GM19099 (cell line): ENCODE results near the gene UBE2O.

ENCODE experiments used
- POLR2A ChIP-seq: IDR thresholded peaks from 3 replicates; pipeline ENCODE4 v1.6.1; 2011; ENCODE audit warnings: low read depth; ENCODE audit not compliant: insufficient read length; ENCODE audit errors: extremely low read depth

The UBE2O gene

DNA sequence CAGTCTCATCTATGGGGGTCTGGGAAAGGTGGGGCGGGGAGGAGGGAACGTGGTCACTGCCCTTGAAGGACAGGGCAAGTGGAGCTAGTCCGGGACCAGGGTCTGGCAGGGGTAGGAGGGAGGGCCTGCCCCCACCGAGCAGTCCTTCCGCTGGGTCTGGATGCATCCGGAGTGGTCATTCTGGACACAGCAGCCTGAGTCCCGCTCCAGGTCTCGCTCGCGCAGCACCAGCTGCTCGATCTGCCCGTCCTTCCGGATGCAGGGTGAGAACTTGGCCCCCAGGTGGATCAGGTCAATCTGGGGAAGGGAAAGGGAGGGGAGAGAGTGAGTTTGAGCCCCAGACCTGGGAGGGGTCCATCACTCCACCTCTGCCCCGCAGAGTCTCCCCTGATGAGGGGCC, 21.3 kb upstream of the UBE2O start:
- no peak for TF ChIP-seq POLR2A

DNA sequence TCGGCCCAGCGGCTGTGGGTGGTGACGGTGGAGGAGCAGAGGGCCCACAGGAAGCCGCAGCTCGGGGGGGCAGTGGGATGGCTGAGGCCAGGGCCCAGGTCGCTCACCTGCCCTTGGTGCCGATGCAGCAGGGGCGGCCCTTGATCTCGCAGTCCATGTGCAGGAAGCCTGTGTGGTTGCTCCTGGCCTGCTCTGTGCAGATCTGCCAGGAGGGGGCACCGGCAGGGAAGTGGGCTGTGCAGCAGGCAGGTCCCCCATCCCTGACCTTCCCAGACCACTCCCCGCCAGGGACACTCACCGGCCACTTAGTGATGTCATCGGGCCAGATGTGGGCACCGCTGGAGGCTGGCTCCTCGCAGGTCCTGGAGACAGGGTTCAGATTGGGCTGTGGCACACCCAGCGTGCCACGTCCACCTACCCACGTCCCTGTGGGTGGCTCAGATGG, 20.6 kb upstream of the UBE2O start:
- TF ChIP-seq POLR2A, result no peak

DNA sequence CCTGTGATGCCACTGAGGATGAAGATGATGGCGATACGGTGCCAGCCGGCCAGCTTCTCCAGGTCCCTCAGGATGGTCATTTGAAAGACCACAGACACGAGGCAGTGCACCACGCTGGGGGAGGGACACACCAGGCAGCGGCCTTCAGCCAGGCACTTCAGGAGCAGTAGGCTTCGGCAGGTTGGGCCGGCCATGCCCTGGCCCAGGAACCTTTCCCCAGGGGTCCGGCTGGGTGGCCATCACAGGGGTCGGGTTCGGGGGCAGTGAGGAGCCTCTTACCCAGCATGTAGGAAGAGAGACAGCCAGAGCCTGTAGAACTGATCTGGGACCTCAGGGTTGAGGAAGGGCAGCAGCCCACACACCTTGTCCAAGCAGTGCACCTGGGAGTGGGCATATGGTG, 19.8 kb upstream of the UBE2O start:
- no peak for TF ChIP-seq POLR2A

DNA sequence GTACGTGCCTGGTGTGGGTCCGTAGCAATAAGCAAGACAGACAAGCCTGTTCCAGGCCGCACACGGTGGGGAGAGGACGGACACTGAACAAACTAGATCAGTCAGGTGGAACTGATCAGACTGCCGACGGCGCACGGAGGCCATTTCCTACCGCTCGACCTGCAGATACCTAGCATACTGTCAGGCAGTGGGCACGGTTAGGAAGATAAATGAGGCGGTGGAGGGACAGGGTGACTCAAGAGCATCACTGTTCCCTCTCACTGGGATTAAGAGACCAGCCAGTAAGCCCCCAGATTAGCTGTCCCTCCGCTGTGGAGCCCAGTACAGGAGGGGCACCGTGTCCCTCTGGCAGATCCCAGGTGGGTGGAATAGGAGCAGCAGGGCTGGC, 19.3 kb upstream of the UBE2O start:
- no peak for TF ChIP-seq POLR2A

DNA sequence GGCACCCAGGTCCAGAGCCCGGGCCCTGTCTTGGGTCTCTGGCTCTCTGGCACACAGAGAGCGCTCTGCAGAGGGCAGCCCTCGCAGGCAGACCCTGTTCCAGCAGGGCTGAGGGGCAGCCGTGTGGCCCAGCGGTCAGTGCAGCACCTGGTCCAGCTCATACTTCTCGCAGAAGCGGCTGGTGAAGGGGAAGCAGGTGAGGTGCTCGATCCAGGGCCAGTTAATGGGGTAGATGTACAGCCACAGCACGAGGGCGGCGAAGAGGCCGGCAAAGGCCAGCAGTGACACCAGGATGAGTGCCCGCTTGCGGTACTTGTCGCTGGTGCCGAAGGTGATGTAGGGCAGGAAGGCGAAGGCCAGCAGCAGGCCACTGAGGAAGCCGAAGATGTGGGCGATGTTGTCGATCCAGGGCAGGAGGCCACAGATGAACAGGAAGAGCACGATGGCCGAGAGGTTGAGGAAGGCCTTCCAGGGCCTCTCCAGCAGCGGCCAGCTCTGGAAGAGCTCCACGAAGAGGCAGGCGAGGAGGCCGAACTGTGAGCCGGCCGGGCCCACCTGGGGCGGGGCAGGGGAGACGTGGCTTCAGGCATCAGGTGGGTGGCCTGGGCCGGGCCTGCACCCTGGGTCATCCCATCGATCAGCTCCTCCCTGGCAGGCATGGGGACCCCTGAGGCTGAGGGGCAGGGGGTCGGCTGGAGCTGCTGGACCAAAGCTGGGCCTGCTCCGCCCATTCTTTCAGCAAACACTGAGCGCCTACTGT, 18.7 kb upstream of the UBE2O start:
- no peak for TF ChIP-seq POLR2A

DNA sequence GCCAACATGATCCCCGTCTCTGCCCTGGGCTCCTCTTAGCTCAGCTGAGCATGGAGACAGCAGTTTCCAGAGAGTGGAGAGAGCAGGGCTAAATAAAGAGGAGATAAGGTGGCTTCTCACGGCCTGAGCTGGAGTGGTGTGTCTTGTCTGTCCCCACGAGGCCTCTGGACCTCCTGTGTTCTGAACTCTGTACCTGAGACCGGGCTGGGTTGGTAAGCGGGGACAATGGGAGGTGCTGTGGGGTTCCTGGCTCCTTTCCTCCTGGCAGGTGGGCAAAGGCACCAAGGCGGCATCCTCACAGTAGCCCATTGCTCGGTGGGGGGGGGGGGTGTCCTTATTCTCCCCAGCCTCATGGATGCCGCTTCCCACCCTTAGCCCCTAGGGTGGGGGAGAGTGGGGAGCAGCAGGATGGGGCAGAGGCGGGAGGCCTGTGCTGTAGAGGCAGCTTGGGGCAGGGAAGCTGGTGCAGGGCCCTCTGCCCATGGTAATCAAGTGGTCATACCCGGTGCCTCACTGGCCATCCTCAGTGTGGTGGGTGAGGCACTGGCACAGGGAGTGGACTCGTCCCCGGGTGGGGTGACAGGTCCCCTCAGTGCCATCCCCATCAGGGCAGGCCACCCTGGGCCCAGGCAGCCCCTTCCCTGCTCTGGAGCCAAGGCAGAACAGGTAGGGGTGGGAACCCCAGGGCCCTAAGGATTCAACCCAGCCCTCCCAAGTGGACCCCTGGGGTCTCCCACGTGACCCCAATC, 17.2 kb upstream of the UBE2O start:
- TF ChIP-seq POLR2A, result no peak

DNA sequence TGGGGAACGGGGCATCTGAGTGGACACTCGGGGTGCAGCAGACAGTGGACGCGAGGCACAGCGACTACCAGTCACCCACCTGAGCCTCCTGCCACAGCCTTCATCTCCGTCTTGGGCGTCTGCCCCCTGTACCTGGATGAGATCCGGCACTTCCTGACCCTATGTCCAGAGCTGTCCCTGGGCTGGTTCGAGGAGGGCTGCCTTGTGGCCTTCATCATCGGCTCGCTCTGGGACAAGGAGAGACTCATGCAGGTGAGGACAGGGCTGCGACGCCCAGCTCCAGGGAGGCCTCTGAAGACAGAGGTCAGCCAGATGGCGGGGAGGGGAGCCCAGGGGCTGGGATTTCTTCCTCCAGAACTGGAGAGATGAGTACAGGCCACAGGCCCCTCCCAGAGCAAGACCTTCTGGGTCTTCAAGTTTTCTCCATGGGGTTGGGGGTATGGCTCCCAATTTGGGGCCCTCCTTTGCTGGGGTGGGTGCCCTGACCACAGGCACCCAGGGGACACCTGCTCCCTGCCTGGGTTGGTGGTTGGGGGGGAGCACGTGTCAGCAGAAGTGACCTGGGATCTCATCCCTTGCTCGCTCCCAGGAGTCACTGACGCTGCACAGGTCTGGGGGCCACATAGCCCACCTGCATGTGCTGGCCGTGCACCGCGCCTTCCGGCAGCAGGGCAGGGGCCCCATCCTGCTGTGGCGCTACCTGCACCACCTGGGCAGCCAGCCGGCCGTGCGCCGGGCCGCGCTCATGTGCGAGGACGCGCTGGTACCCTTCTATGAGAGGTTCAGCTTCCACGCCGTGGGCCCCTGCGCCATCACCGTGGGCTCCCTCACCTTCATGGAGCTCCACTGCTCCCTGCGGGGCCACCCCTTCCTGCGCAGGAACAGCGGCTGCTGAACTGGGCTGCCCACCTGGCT, 16.4 kb upstream of the UBE2O start:
- TF ChIP-seq POLR2A, result no peak

DNA sequence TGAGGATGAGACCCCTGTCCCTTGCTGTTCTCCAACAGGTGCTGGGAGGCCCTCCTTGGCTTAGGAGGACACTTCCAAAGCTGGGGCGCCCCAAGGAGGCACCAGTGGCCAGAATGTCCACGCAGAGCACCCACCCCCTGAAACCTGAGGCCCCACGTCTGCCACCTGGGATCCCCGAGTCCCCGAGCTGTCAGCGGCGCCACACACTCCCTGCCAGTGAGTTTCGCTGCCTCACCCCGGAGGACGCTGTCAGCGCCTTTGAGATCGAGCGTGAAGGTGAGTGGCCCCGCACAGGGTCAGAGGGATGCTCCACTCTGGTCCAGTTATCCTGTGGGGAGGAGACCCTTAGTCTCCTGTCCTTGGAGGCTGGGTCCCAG, 15.7 kb upstream of the UBE2O start:
- no peak for TF ChIP-seq POLR2A

DNA sequence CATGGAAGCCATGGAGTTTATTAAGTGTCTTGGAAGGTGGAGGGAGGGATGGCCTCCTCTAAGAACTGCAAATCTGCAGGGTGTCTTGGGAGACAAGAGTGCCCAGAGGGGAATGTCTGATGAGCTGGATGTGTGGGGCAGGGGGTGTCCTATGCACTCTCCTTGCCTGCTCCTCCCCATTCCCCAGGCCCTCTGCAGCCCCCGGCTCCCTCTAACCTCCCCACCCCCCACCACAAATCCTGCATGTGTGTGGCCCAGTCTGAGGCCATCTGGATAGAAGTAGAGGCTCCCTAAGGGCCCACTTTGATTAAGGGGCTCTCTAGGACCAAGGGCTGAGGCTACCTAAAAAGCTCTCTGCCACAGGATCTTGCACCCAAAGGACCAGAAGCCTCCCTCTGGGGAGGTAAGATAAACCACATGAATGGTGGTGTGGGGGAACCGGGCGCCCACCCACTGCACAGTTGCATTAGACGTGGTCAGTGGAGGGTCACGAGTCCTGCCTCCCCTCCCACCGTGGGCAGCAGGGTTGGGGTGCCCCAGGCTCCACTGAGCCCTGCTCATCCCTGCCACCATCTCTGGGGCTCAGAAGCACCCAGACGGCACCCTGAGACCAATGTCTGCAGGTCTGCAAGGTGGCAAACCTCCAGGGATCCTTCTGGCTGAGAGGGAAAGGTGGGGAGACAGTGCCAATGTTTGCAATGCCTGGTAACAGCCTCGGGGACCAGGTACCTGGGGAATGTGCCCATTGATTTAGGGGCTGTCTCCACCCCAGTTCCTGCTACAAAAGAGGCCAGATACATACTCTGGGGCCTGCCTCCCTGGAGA, 15.1 kb upstream of the UBE2O start:
- TF ChIP-seq POLR2A, result no peak

DNA sequence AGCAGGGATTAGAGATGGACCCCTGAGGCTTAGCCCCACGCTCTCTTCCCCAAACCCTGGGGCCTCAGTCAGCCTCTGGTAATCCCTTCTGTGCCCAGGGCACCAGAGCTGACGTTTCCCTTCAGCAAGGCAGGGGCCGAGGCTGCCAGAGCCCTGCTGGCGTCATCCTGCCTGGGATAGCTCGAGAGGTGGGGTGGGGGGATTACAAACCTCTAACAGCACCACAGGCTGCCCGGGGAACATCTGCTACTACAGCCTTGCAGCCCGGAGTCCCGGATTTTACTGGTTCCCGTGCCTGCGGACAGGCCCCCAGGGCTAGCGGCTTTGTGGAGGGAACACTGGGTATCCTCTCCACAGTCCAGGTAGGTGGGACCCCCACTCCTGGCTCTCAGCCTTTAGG, 14.4 kb upstream of the UBE2O start, which contains the start of gene AANAT:
Gene AANAT (plus strand): TSS at position 238 of the 400 bp plus-strand sequence. CDS start 1,144 bp downstream, outside the sequence.
- TF ChIP-seq POLR2A, result no peak

DNA sequence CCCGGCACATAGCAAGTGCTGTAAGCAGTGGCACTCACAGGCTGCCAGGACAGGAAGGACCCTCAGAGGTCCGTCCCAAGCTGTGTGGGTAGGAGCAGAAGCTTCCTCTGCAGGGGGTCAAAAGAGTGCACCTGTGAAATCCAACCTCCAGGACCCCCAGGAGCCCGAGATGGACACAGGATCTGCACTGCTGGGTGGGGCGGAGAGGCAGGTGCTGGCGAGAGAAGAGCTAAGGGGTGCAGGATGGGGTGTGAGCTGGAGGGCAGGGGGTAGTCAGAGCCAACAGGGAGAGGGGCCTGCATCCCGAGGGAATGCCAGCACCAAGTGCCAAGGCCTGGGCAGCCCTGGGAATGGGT, 13.8 kb upstream of the UBE2O start:
- no peak for TF ChIP-seq POLR2A

DNA sequence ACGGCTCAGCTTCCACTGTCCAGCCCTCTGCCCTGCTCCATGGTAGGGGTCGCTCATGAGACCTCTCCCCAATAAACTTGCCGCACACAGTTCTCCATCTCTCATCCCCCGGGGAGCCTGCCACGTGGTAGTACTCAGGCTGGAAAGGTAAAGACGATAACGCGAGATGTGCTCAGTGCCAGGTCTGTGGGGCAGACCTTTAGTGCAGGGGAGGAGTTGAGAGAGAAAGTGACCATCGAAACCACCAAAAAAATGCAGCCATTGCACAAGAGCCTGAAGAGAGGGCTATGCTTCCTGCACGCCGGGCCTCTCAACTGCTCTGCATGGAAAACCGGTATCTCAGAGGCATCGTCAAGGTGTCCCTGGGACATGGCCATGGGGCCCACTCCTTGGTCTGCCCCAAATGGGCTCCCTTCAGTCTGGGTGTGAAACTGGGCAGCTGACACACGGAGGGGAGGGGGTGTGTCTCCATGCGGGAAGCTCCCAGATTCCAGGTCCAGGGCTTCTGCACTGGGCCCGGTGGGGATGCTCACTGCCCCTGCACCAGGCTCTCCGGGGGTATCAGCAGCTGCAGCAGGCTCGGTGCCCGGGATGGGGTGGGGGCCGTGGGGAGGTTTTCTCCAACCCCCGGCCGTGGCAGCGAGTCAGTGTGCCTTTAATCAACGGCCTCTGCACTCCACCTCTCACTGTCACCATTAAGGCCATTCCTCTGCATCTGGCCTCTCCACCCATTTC, 9.8 kb upstream of the UBE2O start:
- no peak for TF ChIP-seq POLR2A

DNA sequence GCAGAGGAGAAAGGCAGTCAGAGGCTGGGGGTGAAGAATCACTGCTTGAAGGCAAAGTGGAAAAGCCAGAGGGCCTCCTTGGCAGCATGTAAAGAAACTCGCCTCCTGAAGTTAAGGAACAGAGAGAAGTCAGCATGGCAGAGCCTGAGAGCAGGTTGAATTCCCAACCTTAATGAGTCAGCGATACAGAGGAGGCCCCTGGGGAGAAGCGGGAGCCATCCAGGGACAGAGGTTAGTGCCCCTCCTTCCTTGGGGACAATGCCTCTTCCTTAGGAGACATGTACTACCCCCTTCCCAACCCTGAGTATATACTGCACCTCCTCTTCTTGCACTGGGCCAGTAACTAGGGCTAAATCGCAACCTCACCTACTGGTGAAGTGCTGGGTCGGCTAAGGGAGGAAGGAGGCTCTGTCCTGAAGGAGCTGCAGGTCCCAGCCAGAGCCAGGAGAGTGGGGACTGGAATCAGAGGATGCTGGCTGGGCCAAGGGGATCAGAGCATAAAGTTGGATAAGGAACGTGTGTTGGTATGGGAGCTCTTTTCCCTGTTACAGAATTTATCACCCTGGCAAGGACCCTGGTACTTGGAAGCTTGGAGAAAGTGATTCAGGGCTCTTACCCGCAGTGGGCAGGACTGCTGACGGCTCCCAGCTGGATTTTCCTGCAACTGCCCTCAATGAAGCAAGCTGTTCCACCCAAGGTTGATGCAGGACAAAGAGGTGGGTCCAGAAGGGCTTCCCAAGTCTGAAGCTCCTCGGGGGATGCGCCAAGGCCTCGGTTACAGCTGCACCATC, 9.0 kb upstream of the UBE2O start:
- no peak for TF ChIP-seq POLR2A
